T47D (cell line): Measurements from ENCODE around the gene PIK3R6.

ENCODE experiments used
- DNase-seq, 2 experiments: peaks; one replicate each; pipeline versions ENCODE4 v3.0.0 to v3.0.0-alpha.2; 2011 to 2012; ENCODE audit warnings: low read depth in 1 of 2, low spot score in 1 of 2
- JUND ChIP-seq: IDR thresholded peaks from 2 replicates; pipeline ENCODE4 v1.6.1; 2012; ENCODE audit warnings: low read depth
- in situ Hi-C: cut with HindIII; loops from 2 replicates; pipeline ENCODE4 v1.10.0; 2016; ENCODE audit warnings: low sequenced_read_pairs, low pct_unique_long_range_greater_than_20kb

Gene PIK3R6

DNA sequence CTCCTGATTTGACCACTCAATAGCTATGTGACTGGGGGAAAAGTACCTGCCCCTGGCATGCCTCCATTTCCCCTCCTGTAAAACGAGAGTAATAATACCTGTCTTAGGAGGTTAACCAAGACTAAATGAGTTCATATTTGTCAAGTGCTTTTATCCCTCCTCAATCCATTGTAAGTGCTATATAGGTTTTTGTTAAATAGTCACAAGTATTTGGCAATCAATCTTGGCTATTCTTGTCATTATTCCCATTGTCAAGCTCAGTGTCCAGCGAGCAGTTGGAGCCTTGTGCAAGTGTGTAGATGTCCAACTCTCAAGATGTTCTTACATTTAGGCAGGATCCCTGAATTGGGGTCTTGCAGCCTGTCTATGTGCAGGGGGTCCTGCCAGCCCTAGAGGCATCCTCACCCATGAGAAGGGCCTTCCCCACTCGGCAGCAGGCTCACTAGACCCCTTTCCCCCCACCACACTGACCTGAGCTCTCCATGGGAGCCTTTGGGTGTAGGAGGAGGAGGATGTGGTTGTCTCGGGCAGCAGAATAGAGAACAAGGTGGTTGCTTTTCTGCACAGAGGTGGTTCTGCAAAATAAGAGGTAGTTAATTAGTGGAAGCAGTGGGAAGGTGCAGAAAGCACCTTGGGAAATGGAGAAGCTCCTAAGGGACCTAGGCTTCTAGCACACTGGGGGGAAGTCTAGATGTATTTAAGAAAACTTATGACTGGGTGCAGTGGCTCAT is 18.0 kb downstream of the PIK3R6 start:
- no peak for TF ChIP-seq JUND
- in situ Hi-C loops = no loop called here
- DNase-seq = no peak

DNA sequence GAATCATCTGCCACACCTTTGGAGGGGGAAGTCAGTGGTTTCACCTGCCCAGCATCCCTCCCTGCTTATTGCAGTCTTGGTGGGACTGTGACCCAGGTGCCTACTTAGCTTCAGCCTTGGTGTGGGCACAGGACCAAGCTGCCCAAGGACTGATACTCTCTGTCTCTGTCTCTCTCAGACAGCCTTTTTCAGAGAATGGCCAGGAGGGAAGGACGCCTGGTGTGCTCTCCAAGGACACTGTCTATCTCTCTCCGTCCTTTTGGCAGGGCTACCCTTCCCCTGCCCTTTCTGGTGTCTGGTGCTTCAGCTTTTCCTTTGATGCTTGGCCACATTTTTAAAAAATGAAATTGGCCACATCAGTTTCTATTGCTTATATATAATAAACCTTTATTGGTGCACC is 19.6 kb downstream of the PIK3R6 start:
- in situ Hi-C loops = no loop called here
- DNase-seq = no peak
- TF ChIP-seq JUND = no peak

DNA sequence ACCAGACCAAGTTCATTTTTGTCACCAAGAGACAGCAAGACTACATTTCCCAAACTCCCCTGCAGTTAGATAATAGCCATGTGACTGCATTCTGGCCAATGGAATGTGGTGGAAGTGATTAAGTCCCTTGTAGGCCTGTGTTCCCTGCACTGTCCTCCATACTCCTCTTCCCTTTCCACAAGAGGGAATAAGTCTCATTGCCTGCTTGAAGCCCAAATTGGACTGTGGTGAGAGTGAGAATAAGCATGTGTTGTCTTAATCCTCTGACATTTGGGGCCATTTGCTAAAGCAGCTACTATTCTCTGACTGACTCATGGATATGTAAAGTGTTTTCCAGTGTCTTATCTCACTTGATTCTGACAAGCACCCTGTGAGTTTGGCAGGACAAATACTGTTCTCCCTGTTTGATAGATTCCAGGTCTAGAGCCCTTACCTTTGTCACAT is 20.7 kb downstream of the PIK3R6 start:
- TF ChIP-seq JUND = no peak

DNA sequence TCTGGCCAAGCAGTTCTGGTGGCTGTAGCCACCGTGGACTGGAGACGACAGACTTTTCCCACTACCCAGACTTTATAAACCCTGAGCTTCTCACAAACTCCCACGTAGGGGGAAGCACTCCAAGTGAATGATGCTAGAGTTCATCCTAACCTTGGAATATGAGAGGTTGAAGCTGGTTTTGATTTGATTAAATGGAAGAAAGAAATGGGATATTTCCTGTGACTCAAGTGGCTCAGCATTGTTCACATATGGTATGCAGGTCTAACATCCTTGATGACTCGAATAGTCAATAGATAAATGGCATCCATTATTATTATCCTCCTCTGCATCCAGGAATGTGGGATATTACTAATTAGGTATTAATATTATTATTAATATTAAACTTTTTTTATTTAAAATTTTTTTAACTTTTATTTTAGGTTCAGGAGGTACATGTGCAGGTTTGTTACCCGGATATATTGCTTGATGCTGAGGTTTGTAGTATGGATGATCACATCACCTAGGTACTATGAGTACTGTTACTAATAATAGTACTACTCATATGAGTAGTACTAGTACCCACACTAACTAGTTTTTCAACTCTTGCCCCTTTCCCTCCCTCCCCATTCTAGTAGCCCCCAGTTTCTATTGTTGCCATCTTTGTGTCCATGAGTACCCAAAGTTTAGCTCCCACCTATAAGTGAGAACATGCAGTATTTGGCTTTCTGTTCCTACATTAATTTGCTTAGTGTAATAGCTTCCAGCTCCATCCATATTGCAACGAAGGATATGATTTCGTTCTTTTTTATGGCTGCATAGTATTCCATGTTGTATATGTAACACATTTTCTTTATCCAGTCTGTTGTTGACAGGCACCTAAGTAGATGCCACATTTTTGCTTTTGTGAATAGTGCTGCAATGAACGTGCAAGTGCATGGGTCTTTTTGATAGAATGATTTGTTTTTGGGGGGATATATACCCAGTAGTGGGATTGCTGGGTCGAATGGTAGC is 22.9 kb downstream of the PIK3R6 start:
- in situ Hi-C loops = no loop called here
- TF ChIP-seq JUND = no peak
- DNase-seq = no peak

More for the DNA sequence above, 20.7 kb downstream of the PIK3R6 start:
- in situ Hi-C loops = no loop called here
- DNase-seq = peak; percentile 21 to 68

DNA sequence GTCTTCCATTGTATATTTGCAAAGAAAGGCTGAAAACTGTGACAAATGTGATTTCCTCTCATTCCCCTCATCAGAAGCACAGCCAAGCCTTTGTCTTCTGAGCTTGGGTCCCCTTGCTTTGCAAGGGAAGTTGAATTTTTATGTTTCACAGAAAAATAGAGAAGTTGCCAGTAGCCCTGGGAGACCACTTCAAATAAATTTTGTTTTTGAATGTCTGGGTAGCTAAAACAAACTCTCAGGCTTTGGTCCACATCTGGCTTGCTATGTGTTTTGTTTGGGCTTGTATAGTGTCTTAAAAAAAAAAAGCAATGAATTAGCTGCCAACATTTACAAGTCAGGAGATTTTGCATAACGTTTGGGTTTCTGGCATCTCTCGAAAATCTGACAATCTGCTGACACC is 24.1 kb downstream of the PIK3R6 start:
- in situ Hi-C loops = no loop called here
- no peak for TF ChIP-seq JUND
- DNase-seq = no peak

DNA sequence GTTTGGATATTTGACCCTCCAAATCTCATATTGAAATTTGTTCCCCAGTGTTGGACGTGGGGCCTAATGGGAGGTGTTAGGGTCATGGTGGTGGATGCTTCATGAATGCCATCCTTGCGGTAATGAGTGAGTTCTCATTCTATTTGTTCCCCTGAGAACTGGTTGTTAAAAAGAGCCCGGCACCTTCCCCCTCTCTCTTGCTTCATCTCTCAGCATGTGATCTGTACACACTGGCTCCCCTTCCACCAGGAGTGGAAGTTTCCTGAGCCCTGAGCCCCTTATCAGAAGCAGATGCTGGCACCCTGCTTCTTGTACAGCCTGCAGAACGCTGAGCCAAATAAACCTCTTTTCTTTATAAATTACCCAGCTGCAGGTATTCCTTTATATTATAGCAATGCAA is 25.6 kb downstream of the PIK3R6 start:
- in situ Hi-C loops = no loop called here
- TF ChIP-seq JUND = no peak
- no peak for DNase-seq

DNA sequence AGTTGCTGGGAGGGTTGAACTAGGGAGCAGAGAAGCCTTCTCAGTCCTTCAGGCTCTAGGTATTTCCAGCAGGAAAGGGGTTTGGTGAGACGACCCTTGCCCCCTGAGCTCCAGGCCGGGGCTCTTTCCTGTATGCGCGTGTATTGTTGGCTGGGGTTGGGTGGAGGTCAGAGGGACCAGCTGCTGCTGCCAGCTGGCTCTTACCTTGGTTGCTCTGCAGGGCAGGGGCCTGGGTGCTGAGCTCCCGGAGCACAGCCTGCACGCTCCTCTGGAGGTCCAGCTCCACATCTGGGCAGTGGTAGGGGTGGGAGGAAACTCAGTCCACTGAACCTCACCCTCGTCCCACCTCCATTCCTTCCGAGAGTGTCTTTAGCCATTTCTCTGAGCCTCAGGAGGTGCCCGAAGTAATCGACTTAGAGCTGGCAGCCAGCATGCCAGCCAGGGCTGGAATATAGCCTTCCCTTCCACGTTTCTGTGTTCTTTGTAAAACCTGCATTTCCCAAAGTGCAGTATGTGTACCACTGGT is 28.0 kb downstream of the PIK3R6 start:
- in situ Hi-C loops = no loop called here
- no peak for TF ChIP-seq JUND
- no peak for DNase-seq

DNA sequence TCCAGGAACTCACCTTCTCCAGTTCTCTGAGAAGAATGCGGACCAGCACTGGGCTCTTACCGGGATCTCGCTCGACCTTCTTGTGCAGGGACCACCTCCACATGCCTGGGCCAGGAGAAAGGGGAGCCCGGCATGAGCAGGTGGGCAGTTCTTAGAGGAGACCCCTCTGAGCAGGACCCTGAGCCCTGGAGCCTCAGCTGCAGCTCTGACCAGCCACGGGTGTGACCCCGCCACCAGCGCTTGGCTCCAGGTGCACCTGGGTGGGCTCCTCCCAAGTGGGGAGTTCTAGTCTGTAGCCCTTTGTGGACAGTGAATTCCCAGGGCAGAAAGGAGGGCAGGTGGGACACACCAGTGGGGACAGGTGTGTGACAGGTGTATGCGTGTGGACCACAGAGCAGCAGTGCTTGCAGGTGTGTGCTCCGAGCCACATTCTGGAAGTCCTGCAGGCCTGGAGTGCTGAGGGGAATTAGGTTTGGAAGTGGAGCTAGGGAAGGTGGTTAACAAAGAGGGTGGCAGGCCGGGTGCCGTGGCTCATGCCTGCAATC is 28.9 kb downstream of the PIK3R6 start:
- TF ChIP-seq JUND = no peak
- no peak for DNase-seq
- in situ Hi-C loops = no loop called here

DNA sequence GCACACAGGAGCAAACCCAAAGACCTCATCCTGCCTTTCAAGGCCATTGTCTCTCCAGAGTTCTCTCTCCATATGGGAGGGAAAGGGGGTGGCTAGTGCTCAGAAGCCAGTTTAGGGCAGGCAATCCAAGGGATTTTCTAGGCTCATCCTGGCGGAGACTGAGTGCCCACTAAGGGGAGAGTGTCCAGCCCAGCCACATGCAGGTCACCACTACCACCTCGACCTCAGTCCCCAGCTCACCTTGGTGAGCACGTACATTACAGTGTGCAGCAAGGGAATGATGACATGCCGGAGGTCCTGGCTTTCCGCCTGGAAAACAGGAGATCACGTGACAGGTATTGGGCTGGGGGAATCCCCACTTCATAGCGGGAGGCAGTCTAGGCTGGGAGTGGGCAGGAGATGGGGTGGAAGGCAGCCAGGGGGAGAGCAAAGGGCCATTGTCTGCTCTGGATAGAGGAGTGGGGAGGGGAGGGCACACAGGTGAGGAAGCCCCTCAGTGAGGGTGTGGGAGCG is 29.9 kb downstream of the PIK3R6 start:
- in situ Hi-C loops = no loop called here
- no peak for TF ChIP-seq JUND
- DNase-seq = no peak

DNA sequence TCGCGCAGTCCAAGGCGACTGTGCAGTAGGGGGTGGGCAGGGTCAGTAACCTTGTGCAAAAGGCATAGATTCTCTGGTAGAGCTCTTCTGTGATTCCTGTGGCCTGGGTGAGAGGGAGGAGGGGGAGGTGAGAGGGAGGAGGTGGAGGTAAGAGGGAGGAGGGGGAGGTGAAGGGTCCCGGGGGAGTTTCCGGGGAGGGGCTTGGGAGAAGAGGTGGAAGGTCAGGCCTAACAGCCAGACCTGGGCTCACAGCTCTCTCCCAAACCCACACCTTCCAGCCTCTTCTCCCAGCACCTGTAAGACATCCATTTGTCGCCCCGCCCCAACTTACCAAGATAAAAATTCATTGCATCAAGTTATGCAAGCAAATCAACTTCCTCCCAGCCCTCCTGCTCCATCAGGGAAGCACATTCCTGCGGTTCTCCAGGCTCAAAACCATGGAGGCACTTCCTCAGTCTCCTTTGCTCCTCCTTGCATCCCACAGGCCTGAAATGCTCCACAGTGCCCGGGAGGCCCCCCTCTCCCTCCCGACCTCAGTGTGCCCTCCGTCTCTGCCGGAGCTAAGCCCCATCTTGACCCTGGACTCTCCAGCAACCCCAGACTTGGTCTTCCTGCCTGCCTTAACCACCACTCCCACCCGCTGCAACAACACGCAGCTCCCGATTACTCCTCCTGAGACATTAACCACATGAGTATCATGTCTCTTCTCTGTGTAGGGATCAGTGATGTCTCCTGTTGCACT is 30.5 kb downstream of the PIK3R6 start:
- in situ Hi-C loops = no loop called here
- DNase-seq = no peak
- no peak for TF ChIP-seq JUND

DNA sequence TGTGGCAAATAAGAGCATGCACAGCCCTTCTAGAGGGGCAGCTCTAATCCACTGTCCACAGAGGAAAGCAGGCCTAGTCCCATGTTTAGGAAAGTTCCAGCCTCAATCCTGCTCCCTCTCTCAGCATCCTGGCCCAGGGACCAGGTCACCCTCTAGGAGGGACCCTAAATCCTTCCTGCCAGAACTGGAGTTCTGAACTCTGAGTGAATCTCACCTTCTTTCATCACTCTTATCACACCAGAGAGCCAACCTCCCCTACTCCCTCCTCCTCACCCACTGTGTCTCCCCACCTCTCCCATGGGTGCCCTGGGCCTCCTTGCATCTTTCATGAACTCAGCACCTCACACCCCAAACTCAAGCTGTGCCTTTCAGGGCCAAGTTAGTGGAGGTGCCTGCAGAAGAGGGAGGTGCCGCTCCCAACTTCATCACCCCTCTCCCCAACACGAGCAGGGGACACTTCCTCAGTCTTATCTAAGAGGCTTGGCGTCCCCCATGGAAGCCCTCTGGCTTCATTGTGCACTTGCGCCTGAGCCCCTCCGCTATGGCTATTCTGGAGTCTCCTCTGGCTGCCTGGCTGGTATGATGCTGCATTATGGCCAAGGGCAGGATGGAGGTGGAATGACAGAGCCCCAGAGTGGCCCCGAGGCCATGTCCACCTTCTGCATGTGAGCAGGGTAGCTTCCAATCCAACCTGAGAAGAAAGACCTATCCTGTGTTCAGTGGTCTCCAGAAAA is 31.7 kb downstream of the PIK3R6 start:
- in situ Hi-C loops = no loop called here
- no peak for DNase-seq
- TF ChIP-seq JUND = no peak
